ENCODE results near the gene XYLT2.

XYLT2 gene

GRCh38 chr17:50352072-50352692 is 6.3 kb downstream of the XYLT2 start:
- DNase-seq, result no peak

- DNase-seq, result no peak
Measured at GRCh38 chr17:50352693-50353599, 7.0 kb downstream of the XYLT2 start.

- DNase-seq, result no peak
Measured at GRCh38 chr17:50353600-50354195, 7.8 kb downstream of the XYLT2 start.

GRCh38 chr17:50354198-50354597 is 8.3 kb downstream of the XYLT2 start:
- DNase-seq, result no peak

GRCh38 chr17:50354776-50355175 is 8.8 kb downstream of the XYLT2 start:
- no peak for DNase-seq

- no peak for DNase-seq
Measured at GRCh38 chr17:50355336-50355700, 9.4 kb downstream of the XYLT2 start.

- DNase-seq, result no peak
Measured at GRCh38 chr17:50355701-50356341, 9.9 kb downstream of the XYLT2 start.

GRCh38 chr17:50356418-50356817 is 10.5 kb downstream of the XYLT2 start:
- no peak for DNase-seq

GRCh38 chr17:50356892-50357510 is 11.1 kb downstream of the XYLT2 start:
- no peak for DNase-seq

- no peak for DNase-seq
Measured at GRCh38 chr17:50358177-50358576, 12.3 kb downstream of the XYLT2 start.

GRCh38 chr17:50359005-50359699 is 13.2 kb downstream of the XYLT2 start:
- no peak for DNase-seq

- no peak for DNase-seq
Measured at GRCh38 chr17:50359998-50360461, 14.1 kb downstream of the XYLT2 start.

GRCh38 chr17:50360486-50361115 is 14.7 kb downstream of the XYLT2 start:
- no peak for DNase-seq

GRCh38 chr17:50361561-50362480 is 15.9 kb downstream of the XYLT2 start:
- DNase-seq, result peak; percentile 49

GRCh38 chr17:50362661-50363060 is 16.7 kb downstream of the XYLT2 start:
- no peak for DNase-seq

- peak; percentile 49 for DNase-seq
Measured at GRCh38 chr17:50363217-50364060, 17.5 kb downstream of the XYLT2 start.

- no peak for DNase-seq
Measured at GRCh38 chr17:50364061-50364458, 18.1 kb downstream of the XYLT2 start.

GRCh38 chr17:50364715-50365114 is 18.8 kb downstream of the XYLT2 start:
- peak; percentile 24 for DNase-seq

- no peak for DNase-seq
Measured at GRCh38 chr17:50365165-50365564, 19.2 kb downstream of the XYLT2 start.
